ENCODE measurements around the gene STYXL2. TPM values are rescaled to one million over a fixed set of nuclear protein-coding genes. Genes with fewer than 3 reads are reported as not detected.

STYXL2 gene
- total and polyA plus RNA-seq, 2 experiments from 2014 or later: 0.17 to 0.40 TPM

DNA sequence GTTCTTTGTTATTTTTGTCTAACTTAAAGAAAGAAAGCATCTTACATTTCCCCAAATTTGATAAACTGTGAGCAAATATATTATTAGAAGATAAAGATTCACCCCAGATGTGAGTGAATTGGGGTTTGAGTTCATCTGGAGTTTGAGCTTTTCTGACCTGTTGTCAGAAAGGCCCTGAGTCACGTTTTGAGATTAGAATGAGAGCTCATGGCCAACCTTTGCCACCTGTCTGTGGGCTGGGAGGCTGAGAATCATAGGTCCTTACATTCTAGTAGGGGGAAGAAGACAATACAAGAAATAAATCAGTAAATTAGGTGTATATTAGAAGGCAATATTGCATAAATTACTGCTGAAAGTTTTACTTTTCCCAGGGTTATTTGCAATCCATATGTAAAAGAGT, 22.3 kb downstream of the STYXL2 start:
- Mint-ChIP-seq H3K4me1 (peaks cover 27% of the 10 kb centered on the region), H3K4me3 (no peak overlapping the region), H3K27me3 (ENCODE audit: insufficient read depth, low read depth, poor library complexity) (peaks cover 6% of the 10 kb centered on the region), H3K27ac (no peak overlapping the region), H3K36me3 (ENCODE audit: low read depth) (no peaks in the 10 kb centered on the region), H3K9me3 (no peaks in the 10 kb centered on the region)
- H3K4me3 ChIP-seq: no peak overlapping the region
- ATAC-seq (no peak), DNase-seq (ENCODE audit: low spot score) (no peak)
- H3K4me2 ChIP-seq: 0 out of 2 replicates have a peak overlapping the region, but pooled peaks have one; percentile 58
- H3K36me3 ChIP-seq (ENCODE audit: insufficient read depth): no peaks in the 10 kb centered on the region
- peaks cover 25% of the 10 kb centered on the region for H3K4me1 ChIP-seq (ENCODE audit: insufficient read depth)
- H4K20me1 ChIP-seq (replicated peaks; ENCODE audit: insufficient read depth): no peaks in the 10 kb centered on the region
- H2AFZ ChIP-seq: peak overlapping the region; percentile 6; the same call in 1 of the 2 replicates
- H3K79me2 ChIP-seq (replicated peaks; ENCODE audit: insufficient read depth): no peaks in the 10 kb centered on the region
- no peak overlapping the region for H3K27ac ChIP-seq (ENCODE audit: low read depth)
- TF ChIP-seq POLR2AphosphoS5 (IDR thresholded peaks at IDR 0.05; ENCODE audit: low read depth): no peak
- no peak for TF ChIP-seq STAT1 (IDR thresholded peaks at IDR 0.05; ENCODE audit: unreplicated experiment)
- TF ChIP-seq, protein P1, sequence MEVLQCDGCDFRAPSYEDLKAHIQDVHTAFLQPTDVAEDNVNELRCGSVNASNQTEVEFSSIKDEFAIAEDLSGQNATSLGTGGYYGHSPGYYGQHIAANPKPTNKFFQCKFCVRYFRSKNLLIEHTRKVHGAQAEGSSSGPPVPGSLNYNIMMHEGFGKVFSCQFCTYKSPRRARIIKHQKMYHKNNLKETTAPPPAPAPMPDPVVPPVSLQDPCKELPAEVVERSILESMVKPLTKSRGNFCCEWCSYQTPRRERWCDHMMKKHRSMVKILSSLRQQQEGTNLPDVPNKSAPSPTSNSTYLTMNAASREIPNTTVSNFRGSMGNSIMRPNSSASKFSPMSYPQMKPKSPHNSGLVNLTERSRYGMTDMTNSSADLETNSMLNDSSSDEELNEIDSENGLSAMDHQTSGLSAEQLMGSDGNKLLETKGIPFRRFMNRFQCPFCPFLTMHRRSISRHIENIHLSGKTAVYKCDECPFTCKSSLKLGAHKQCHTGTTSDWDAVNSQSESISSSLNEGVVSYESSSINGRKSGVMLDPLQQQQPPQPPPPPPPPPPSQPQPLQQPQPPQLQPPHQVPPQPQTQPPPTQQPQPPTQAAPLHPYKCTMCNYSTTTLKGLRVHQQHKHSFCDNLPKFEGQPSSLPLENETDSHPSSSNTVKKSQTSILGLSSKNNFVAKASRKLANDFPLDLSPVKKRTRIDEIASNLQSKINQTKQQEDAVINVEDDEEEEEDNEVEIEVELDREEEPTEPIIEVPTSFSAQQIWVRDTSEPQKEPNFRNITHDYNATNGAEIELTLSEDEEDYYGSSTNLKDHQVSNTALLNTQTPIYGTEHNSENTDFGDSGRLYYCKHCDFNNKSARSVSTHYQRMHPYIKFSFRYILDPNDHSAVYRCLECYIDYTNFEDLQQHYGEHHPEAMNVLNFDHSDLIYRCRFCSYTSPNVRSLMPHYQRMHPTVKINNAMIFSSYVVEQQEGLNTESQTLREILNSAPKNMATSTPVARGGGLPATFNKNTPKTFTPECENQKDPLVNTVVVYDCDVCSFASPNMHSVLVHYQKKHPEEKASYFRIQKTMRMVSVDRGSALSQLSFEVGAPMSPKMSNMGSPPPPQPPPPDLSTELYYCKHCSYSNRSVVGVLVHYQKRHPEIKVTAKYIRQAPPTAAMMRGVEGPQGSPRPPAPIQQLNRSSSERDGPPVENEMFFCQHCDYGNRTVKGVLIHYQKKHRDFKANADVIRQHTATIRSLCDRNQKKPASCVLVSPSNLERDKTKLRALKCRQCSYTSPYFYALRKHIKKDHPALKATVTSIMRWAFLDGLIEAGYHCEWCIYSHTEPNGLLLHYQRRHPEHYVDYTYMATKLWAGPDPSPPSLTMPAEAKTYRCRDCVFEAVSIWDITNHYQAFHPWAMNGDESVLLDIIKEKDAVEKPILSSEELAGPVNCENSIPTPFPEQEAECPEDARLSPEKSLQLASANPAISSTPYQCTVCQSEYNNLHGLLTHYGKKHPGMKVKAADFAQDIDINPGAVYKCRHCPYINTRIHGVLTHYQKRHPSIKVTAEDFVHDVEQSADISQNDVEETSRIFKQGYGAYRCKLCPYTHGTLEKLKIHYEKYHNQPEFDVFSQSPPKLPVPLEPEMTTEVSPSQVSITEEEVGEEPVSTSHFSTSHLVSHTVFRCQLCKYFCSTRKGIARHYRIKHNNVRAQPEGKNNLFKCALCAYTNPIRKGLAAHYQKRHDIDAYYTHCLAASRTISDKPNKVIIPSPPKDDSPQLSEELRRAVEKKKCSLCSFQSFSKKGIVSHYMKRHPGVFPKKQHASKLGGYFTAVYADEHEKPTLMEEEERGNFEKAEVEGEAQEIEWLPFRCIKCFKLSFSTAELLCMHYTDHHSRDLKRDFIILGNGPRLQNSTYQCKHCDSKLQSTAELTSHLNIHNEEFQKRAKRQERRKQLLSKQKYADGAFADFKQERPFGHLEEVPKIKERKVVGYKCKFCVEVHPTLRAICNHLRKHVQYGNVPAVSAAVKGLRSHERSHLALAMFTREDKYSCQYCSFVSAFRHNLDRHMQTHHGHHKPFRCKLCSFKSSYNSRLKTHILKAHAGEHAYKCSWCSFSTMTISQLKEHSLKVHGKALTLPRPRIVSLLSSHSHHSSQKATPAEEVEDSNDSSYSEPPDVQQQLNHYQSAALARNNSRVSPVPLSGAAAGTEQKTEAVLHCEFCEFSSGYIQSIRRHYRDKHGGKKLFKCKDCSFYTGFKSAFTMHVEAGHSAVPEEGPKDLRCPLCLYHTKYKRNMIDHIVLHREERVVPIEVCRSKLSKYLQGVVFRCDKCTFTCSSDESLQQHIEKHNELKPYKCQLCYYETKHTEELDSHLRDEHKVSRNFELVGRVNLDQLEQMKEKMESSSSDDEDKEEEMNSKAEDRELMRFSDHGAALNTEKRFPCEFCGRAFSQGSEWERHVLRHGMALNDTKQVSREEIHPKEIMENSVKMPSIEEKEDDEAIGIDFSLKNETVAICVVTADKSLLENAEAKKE (CRISPR knock-in tag; IDR thresholded peaks at IDR 0.05): no peak
- TF ChIP-seq, protein P2, sequence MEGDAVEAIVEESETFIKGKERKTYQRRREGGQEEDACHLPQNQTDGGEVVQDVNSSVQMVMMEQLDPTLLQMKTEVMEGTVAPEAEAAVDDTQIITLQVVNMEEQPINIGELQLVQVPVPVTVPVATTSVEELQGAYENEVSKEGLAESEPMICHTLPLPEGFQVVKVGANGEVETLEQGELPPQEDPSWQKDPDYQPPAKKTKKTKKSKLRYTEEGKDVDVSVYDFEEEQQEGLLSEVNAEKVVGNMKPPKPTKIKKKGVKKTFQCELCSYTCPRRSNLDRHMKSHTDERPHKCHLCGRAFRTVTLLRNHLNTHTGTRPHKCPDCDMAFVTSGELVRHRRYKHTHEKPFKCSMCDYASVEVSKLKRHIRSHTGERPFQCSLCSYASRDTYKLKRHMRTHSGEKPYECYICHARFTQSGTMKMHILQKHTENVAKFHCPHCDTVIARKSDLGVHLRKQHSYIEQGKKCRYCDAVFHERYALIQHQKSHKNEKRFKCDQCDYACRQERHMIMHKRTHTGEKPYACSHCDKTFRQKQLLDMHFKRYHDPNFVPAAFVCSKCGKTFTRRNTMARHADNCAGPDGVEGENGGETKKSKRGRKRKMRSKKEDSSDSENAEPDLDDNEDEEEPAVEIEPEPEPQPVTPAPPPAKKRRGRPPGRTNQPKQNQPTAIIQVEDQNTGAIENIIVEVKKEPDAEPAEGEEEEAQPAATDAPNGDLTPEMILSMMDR (conservative IDR thresholded peaks at IDR 0.05; ENCODE audit: low read depth in 2 of 2): no peak
- TF ChIP-seq ZNF114 (CRISPR knock-in tag; IDR thresholded peaks at IDR 0.05): no peak
- TF ChIP-seq EZH2phosphoT487 (IDR thresholded peaks at IDR 0.05; ENCODE audit: unreplicated experiment): no peak
- no peak for TF ChIP-seq EZH2 (IDR thresholded peaks at IDR 0.05; ENCODE audit: low read depth, unreplicated experiment)
- TF ChIP-seq REST (IDR thresholded peaks at IDR 0.05; ENCODE audit: unreplicated experiment): no peak
- no peak for TF ChIP-seq CREB1 (CRISPR knock-in tag; IDR thresholded peaks at IDR 0.05; ENCODE audit: low read depth)
- TF ChIP-seq ZNF331 (CRISPR knock-in tag; IDR thresholded peaks at IDR 0.05; ENCODE audit: low read depth): no peak
- no peak for TF ChIP-seq JUNB (IDR thresholded peaks at IDR 0.05; ENCODE audit: unreplicated experiment)
- TF ChIP-seq NANOG (IDR thresholded peaks at IDR 0.05; ENCODE audit: borderline replicate concordance): no peak
- H3K27me3 ChIP-seq (ENCODE audit: insufficient read depth): no peaks in the 10 kb centered on the region
- peaks cover 17% of the 10 kb centered on the region for H3K9me2 ChIP-seq (ENCODE audit: insufficient read depth)
- peaks cover 5% of the 10 kb centered on the region; the same call in 1 of the 2 replicates for H3F3A ChIP-seq (replicated peaks; ENCODE audit: low read depth)
